GM19025 (cell line): ENCODE results near the gene SLC7A6.

Experiments used
- ATAC-seq: cut with Tn5 transposase; IDR thresholded peaks from one replicate; pipeline ENCODE4 v1.9.1; 2021; ENCODE audit warnings: mild to moderate bottlenecking, low read depth, moderate library complexity; ENCODE audit not compliant: unreplicated experiment

Gene SLC7A6

GRCh38 chr16:68252383-68252782, 11.9 kb upstream of the SLC7A6 start:
- ATAC-seq: no peak

DNA sequence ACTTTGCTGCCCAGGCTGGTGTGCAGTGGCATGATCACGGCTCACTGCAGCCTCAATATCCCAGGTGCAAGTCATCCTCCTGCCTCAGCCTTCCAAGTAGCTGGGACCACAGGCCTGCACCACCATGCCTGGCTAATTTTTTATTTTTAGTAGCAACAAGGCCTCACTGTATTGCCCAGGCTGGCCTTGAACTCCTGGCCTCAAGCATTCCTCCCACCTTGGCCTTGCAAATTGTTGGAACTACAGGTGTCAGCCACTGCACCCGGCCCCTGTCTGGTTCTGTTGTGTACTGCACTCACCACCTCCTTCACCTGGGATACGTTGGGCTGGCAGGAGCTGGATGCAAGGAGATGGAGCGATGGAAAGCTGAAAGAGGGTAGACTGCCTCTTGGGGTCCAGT, 10.6 kb upstream of the SLC7A6 start:
- no peak for ATAC-seq

DNA sequence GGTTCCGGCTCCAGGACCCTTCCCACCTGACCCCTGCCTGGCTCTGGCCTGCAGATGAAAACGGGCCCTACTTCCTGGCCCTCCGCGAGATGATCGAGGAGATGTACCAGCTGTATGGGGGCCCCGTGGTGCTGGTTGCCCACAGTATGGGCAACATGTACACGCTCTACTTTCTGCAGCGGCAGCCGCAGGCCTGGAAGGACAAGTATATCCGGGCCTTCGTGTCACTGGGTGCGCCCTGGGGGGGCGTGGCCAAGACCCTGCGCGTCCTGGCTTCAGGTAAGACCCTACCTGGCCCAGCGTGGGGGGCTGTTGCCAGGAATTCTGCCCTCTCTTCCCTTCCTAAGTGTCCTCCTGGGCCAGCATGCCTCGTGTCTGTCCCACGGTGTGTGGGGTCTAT, 8.6 kb upstream of the SLC7A6 start:
- ATAC-seq: no peak

DNA sequence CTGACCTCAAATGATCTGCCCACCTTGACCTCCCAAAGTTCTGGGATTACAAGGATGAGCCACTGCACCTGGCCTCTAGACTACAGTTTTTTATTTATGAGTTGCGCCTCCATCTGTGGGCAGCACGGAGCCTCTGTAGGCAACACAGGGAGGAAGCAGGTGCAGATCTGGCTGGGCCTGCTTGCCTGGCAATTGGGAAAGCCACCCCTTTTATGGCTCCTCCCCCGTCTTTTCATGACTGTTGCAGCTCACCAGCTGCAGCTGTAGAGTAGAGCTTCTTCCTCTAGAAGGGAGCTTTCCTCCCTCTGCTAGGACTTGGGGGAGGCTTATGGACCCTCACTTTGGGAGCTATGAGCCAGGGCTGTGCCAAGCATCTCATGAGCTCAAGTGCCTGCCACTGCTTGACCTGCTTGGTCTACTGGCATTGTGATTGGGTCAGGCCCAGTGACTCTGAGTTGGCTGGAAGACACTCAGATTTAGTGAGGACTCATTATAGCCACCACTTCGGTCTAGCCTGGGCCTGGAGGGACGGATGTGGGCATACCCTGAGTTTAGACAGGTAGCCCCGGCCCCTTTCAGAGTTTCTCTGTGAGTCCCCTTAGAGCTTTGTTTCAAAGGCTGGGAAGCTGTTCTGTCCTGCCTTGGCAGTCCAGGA, 6.9 kb upstream of the SLC7A6 start:
- no peak for ATAC-seq

DNA sequence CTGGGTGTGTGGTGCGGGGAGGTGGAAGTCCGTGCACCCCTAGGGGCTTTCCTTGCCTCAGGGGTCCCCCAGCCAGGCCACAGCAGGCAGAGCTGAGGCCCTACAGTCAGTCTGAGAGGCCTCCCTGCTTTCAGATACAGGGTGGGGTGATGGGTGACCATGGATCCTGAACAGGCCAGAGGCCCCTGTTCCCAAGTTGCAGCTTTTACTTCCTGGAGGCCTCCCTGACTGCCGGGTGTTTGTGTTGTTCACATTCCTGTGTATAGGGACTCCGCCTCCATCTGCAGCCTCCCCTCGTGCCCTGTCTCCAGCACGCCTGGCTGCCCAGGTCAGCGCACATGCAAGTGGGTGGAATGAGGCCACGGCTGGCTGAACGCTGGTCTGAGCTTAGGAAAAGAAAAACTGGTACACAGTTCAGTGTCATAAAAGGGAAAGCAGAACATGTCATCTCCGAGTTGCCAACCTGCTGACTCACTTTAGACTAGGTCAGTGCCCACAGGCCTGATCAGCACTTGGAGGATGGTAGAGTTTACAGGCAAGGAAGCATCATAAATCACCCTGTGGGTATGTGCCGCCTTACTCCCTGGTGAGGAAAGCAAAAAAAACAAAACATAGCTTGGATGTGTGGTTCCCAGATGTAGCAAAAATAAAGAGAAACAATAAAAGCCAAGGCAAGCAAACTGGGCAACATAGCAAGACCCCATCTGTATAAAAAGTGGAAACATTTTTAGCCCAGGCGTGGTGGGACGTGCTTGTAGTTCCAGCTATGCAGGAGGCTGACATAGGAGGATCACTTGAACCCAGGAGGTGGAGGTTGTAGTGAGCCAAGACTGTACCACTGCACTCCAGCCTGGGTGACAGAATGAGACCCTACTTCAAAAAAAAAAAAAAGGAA, 6.2 kb upstream of the SLC7A6 start:
- ATAC-seq: no peak

DNA sequence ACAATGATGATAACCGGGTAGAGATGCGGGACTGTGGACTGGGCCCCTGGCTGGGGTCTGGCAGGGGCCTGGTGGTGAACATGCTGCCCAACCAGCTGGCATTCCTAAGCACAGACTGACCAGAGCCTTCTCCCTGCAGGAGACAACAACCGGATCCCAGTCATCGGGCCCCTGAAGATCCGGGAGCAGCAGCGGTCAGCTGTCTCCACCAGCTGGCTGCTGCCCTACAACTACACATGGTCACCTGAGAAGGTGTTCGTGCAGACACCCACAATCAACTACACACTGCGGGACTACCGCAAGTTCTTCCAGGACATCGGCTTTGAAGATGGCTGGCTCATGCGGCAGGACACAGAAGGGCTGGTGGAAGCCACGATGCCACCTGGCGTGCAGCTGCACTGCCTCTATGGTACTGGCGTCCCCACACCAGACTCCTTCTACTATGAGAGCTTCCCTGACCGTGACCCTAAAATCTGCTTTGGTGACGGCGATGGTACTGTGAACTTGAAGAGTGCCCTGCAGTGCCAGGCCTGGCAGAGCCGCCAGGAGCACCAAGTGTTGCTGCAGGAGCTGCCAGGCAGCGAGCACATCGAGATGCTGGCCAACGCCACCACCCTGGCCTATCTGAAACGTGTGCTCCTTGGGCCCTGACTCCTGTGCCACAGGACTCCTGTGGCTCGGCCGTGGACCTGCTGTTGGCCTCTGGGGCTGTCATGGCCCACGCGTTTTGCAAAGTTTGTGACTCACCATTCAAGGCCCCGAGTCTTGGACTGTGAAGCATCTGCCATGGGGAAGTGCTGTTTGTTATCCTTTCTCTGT, 5.1 kb upstream of the SLC7A6 start:
- ATAC-seq: no peak

DNA sequence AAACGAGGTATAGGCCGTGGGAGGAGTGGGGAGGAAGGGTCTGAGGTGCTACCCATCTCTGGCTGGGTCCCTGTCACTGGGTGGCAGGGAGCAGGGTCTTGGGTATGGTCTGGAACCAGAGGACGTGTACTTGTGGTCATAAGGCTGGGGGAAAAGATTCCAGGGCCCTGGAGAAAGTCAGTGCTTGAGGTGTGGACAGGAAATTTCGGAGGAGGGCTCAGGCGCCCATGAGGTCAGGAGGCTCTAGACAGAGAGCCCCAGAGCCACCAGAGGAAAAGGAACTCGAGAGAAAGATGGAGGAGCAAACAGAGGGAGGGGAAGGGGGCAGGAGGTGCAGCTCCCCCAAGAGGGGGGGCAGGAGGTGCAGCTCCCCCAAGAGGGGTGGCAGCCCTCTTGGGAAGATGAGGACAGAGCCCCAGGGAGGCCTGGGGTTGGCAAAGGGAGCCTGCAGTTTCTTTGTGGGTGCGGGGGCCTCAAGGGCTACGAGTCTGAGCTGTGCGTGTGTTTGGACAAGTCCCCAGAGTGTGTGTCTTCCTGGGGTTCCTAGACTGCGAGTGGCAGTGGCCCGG, 683 bp upstream of the SLC7A6 start:
- peak; percentile 4 for ATAC-seq

DNA sequence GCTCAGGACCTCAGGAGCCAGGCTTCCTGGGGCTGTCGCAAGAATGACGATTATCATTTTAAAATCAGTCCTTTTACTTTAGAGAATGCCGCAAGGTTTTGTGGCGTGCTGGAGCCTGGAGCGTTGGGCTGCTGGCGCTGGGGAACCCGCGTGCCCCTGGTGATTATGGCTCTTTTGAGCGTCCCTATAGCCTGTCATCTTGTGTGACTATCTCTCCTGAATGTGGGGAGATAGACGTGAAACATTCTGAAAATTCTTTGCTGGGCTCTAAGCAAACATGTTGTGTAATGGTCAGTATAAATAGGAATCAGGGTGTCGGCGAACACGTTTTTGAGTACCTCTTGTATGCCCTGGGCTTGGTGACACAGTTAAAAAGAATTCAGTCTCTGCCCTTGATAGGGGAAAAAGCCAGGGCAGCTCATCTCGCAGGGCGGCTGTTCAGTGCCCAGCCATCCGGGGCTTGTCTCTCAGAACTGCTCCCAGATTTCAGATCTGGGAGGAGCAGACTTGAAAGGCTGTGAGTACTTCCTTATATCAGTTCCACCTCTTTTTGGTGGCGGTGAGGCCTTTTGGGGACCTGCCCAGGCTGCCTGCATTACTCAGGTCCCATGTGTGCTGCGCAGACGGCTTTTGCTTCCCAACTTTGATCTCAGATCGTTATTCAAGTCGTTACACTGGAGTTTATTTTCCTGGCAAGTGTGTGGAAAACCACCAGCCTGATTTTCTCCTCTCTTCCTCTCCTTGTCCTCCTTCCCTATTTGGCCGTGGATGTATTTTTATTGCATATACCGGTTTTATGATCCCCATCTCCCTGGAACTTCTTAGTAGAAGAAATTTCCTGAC, 973 bp downstream of the SLC7A6 start:
- no peak for ATAC-seq

DNA sequence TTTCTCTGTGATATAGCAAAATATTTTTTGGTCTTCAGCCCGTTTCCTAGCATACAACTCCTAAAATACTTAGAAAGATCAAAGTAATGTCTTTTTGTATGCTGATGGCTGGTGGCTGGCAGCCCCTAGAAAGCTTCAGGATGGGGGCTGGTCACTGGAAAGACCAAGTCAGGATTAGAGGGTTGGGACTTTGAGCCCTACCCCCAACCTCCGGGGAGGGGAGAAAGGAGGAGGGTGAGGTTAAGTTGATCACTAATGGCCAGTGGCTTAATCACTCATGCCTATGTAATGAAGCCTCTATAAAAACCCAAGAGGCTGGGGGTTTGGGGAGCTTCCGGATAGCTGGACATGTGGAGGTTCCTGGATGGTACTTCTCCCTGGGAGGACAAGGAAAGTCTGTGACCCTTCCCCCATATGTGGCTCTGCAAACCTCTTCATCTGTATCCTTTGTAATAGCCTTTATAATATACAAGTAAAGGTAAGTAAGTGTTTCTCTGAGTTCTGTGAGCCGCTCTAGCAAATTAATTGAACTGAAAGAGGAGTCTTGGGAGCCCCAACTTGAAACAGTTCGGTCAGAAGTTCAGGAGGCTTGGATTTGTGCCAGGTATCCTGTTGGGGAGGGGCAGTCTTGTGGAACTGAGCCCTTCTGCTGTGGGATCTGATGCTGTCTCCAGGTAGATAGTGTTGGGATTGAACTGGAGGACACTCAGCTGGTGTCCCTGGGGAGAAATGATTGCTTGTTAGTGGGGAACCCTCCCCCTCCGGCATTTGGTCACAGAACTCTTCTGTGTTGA, 3.5 kb downstream of the SLC7A6 start:
- no peak for ATAC-seq

- no peak for ATAC-seq
Measured at GRCh38 chr16:68269793-68270192, 5.5 kb downstream of the SLC7A6 start.

- no peak for ATAC-seq
Measured at GRCh38 chr16:68270353-68270752, 6.0 kb downstream of the SLC7A6 start.

DNA sequence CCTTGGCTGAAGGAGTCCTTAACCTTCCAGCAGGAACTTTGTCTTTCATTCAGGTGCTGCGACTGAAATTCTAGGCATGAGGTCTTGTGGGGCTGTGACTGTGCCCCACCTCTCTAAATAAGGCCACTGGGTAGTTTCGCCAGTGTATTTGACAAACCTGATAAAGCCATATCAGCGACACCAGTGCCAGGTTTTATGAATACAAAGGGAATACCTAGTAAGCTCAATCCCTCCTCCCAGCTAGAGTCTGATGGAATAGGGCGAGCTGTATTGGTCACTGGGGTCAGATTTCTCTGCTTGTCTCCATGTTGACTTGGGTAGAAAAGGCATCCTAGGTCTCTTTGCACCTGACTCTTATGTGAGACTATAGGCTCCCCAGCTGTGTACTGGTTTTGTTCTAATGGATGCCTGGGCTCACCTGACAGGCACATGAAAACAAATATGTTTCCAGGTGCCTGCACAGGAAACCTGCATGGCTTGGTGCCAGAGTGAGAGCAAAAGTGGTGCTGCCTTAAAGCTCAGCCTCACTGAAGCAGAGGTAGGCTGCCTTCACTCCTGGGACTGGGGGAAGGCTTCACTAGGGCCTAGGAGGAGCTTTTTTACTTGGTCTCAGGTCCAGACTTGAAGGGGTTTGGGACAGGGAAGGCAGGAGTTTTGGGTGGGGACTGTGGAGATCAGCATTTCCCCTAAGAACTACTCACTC, 8.3 kb downstream of the SLC7A6 start:
- ATAC-seq: no peak

- ATAC-seq: no peak
Measured at GRCh38 chr16:68273459-68273858, 9.1 kb downstream of the SLC7A6 start.

- ATAC-seq: no peak
Measured at GRCh38 chr16:68273896-68274295, 9.6 kb downstream of the SLC7A6 start.

DNA sequence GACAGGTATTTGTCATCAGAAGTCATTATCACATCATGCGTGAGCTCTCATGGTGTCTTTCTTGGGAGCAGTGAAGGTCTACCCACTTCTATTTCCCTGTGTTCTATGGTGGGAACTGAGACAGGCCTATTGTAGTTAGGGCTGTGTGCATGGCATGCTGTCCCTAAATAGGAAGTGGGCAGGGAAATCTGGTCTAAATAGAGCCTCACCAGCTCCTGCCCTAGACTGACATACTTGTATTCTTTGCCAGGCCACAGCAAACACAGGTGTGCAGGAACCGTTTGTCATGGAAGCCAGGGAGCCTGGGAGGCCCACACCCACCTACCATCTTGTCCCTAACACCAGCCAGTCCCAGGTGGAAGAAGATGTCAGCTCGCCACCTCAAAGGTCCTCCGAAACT, 10.1 kb downstream of the SLC7A6 start:
- ATAC-seq: no peak

GRCh38 chr16:68275611-68276191, 11.4 kb downstream of the SLC7A6 start:
- no peak for ATAC-seq

DNA sequence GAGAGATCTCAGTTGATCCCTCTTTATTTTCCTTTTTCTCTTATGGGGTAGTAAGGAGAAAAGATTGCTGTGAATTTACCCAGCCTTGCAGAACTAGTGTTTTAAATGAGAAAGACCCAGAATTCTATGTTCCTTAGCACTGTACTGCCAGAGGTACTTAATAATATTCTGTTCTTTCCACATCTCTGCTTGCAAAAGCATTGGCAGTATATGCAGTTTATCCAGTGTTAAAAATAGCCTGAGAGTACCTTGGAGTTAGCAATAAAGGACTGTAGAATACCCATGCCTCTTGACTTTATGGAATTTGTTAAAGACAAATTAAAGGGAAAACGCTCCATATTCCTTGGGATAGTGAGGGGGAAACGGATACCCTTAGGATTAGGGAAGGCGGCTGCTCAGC, 11.9 kb downstream of the SLC7A6 start:
- no peak for ATAC-seq
